Peyer's patch (tissue), 4 donors: ENCODE results near the gene G6PC1.

Source experiments
- CTCF ChIP-seq, 6 experiments: fragments of 450-650 bp in 4 of 6; fragments of 200-600 bp in 2 of 6; sonication (generic) in 1 of 6; IDR thresholded peaks; one replicate each; pipeline ENCODE4 v1.5.1; 2017 to 2019; ENCODE audit warnings: antibody characterized with exemption in 6 of 6, mild to moderate bottlenecking in 3 of 6, moderate library complexity in 1 of 6
- POLR2A ChIP-seq, 2 donors: fragments of 450-650 bp; IDR thresholded peaks; one replicate each; pipeline ENCODE4 v1.5.1; 2017; ENCODE audit warnings: antibody characterized with exemption in 2 of 2, mild to moderate bottlenecking in 2 of 2, moderate library complexity in 2 of 2

- TF ChIP-seq CTCF (IDR thresholded peaks at IDR 0.05) (no peak), POLR2A (IDR thresholded peaks at IDR 0.05) (no peak)
Observed at GRCh38 chr17:42924891-42925290, 24.3 kb downstream of the G6PC1 start.
